Psoas muscle (tissue), 8 donors: ENCODE data around the gene ARMC6. TPM values are rescaled to one million over a fixed set of nuclear protein-coding genes. Genes with fewer than 3 reads are reported as not detected.

Experiments used
- ATAC-seq, 4 donors: fragments of 200-7000 bp; cut with Tn5 transposase; one replicate each; pipeline ENCODE4 v1.9.1; 2020; ENCODE audit warnings: moderate library complexity in 3 of 4, mild to moderate bottlenecking in 2 of 4
- DNase-seq, 2 donors: peaks; one replicate each; pipeline ENCODE4 v3.0.0-alpha.2; 2020
- H3K27ac ChIP-seq: fragments of 200-600 bp; one replicate; pipeline ENCODE4 v1.8.0; 2022
- H3K27me3 ChIP-seq, 3 donors: fragments of 200-600 bp in 1 of 3; one replicate each; pipeline versions ENCODE4 v1.6.1 to v1.8.0; 2013 to 2022; ENCODE audit warnings: low read length in 2 of 3, mild to moderate bottlenecking in 2 of 3, moderate library complexity in 1 of 3; ENCODE audit not compliant: insufficient read depth in 3 of 3
- H3K36me3 ChIP-seq, 2 donors: fragments of 200-600 bp in 1 of 2; one replicate each; pipeline versions ENCODE4 v1.6.1 to v1.8.0; 2013 to 2022; ENCODE audit warnings: low read depth in 1 of 2, mild to moderate bottlenecking in 1 of 2, moderate library complexity in 1 of 2; ENCODE audit not compliant: insufficient read depth in 1 of 2
- H3K4me1 ChIP-seq: fragments of 200-600 bp; one replicate; pipeline ENCODE4 v1.8.0; 2022
- H3K4me3 ChIP-seq: fragments of 200-600 bp; one replicate; pipeline ENCODE4 v1.8.0; 2022; ENCODE audit warnings: mild to moderate bottlenecking
- H3K9me3 ChIP-seq: fragments of 200-600 bp; one replicate; pipeline ENCODE4 v1.8.0; 2022
- CTCF ChIP-seq: fragments of 200-600 bp; IDR thresholded peaks from one replicate; pipeline ENCODE4 v1.8.0; 2022; ENCODE audit warnings: antibody characterized with exemption
- WGBS, 3 donors: extraction: QIAGEN DNeasy Blood & Tissue Kit; methylation state at CpG; one replicate each; pipeline versions ENCODE4 v1.1.6 to v1.1.7; 2013; 5-methylcytosine and 5-hydroxymethylcytosine counted together
- intact Hi-C, 2 donors: fragments of 100-400 bp; cut with DNase I; formaldehyde crosslinking; loops; one replicate each; pipeline versions ENCODE4 v1.11.0 to v1.14.2; 2022
- polyA plus RNA-seq, 3 donors: library from polyadenylated mRNA; stranded (reverse); fragments of 200-250 nt; gene quantifications; one replicate each; pipeline ENCODE4 v1.2.3, GENCODE V29; 2013
- total RNA-seq, 4 donors: library from RNA; stranded (reverse); fragmentation: NEBNext Ultra II Directional in 2 of 4; extraction: Animal tissue kit (Norgen Biotek cat#: 25700) in 2 of 4; gene quantifications; one replicate each; pipeline versions ENCODE4 v1.2.1 to v1.2.4, GENCODE V29; 2021 to 2023
- donor health status: healthy with polysubstance abuse.
- donor health status: DM: no; HTN: no; CAD: no; lungs with moderate emphysema.
- donor health status: Bipolar disorder and iron deficiency.
- donor health status: healthy.
- donor health status: DM: yes; HTN: yes; CAD: no.
- donor health status: DM: no; HTN: no; CAD: no.
- donor health status: DM: no; HTN: no; CAD: no.
- donor health status: DM: yes; HTN: yes; CAD: no.

The ARMC6 gene
- total and polyA plus RNA-seq, 7 donors, result 13.7 to 74.1 (median 22.6) TPM

GRCh38 chr19:19032420-19033175 is 805 bp upstream of the ARMC6 start:
- no peaks in the 10 kb centered on the region for H3K27me3 ChIP-seq
- ATAC-seq (peak; percentile 80 to 84 (median 82)), DNase-seq (peak; percentile 91 to 94)
- peak overlapping the region; percentile 99 for H3K27ac ChIP-seq
- no peak for TF ChIP-seq CTCF
- H3K4me3 ChIP-seq, result peak overlapping the region; percentile 89
- intact Hi-C loops, result no loop called here
- no peaks in the 10 kb centered on the region for H3K9me3 ChIP-seq
- 1 to 2% (median 1%) methylated on average over 31 of the region's 31 CpGs for WGBS, 3 donors
- peaks cover 25% of the 10 kb centered on the region for H3K4me1 ChIP-seq
- peaks cover 6 to 41% of the 10 kb centered on the region in 2 donors for H3K36me3 ChIP-seq

DNA sequence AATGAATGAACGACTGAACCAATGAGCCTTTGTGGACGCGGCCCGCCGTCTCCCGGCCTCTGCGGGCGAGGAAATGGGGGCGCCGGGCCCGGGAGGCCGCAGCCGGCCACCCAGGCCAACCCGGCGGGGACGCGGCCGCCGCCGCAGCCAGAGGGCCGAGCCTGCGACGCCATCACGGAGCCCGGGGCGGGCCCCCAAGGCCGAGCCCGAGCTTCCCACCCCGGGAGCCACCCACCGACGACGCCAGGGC is 302 bp upstream of the ARMC6 start:
- Histone ChIP-seq H3K9me3 (no peaks in the 10 kb centered on the region), H3K27me3 (no peaks in the 10 kb centered on the region), H3K27ac (peak overlapping the region; percentile 99), H3K36me3 (peaks cover 3 to 38% of the 10 kb centered on the region in 2 donors), H3K4me1 (peaks cover 25% of the 10 kb centered on the region), H3K4me3 (peak overlapping the region; percentile 89)
- intact Hi-C loops, result no loop called here
- 0% methylated on average over 14 to 32 of the region's 32 CpGs for WGBS, 3 donors
- TF ChIP-seq CTCF, result no peak
- no peak for DNase-seq
- ATAC-seq, result peak in 2 of 4 donors; percentile 29 to 30

DNA sequence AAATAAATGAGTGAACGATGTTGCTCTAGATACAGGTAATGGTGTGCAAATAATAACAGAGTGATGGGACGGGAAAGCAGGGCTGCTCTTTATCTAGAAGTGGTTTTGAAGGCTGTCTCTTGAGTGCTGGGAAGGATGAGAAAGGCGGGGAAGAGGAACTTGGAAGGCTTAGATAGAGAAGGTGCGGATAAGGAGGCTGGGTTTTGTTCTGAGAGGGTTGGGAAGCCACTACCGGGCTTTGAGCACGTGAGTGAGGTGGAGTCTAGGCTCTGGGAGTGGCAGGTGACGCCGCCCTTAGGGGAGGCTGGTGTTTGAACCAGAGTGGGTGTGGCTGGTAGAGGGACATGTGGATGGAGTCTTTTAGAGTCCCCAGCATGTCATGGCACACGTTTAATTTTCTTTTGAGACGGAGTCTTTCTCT is 811 bp downstream of the ARMC6 start:
- TF ChIP-seq CTCF, result no peak
- H3K9me3 ChIP-seq, result no peaks in the 10 kb centered on the region
- H3K27ac ChIP-seq, result peak overlapping the region; percentile 99
- ATAC-seq (peak; percentile 47 to 57 (median 53)), DNase-seq (peak in 1 of 2 donors; percentile 33)
- no peaks in the 10 kb centered on the region for H3K27me3 ChIP-seq
- H3K4me1 ChIP-seq, result peaks cover 25% of the 10 kb centered on the region
- WGBS, 3 donors, result 8 to 9% (median 8%) methylated on average over 10 of the region's 10 CpGs
- intact Hi-C loops, result no loop called here
- H3K36me3 ChIP-seq, result peaks cover 0 to 29% of the 10 kb centered on the region in 2 donors
- peak overlapping the region; percentile 89 for H3K4me3 ChIP-seq

GRCh38 chr19:19039901-19040300 is 6.5 kb downstream of the ARMC6 start:
- Histone ChIP-seq H3K36me3 (peaks cover 0 to 37% of the 10 kb centered on the region in 2 donors), H3K27ac (no peak overlapping the region), H3K4me3 (no peak overlapping the region), H3K9me3 (no peaks in the 10 kb centered on the region), H3K4me1 (peaks cover 19% of the 10 kb centered on the region), H3K27me3 (no peaks in the 10 kb centered on the region)
- intact Hi-C loops, result no loop called here
- 72 to 83% (median 77%) methylated on average over 4 of the region's 4 CpGs for WGBS, 3 donors
- ATAC-seq, result no peak
- TF ChIP-seq CTCF, result no peak
- no peak for DNase-seq

DNA sequence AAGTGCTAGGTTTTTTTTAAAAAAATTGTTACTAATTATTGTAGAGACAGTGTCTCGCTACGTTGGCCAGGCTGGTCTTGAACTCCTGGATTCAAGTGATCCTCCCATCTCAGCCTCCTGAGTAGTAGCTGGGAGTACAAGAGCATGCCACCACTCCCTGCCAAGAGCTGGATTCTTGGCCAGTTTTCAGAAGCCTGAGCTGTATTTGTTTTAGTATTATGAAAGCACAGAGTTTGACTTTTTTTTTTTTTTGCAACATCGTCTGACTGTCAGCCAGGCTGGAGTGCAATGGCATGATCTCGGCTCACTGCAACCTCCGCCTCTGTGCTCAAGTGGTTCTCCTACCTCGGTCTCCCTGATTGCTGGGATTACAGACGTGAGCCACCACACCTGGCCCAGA is 7.0 kb downstream of the ARMC6 start:
- ATAC-seq (peak in 3 of 4 donors; percentile 55 to 70 (median 57)), DNase-seq (peak; percentile 71 to 78)
- H3K27ac ChIP-seq, result no peak overlapping the region
- no peaks in the 10 kb centered on the region for H3K9me3 ChIP-seq
- WGBS, 3 donors, result 61 to 74% (median 65%) methylated on average over 7 of the region's 7 CpGs
- H3K27me3 ChIP-seq, result no peaks in the 10 kb centered on the region
- H3K36me3 ChIP-seq, result peaks cover 0 to 41% of the 10 kb centered on the region in 2 donors
- peaks cover 15% of the 10 kb centered on the region for H3K4me1 ChIP-seq
- intact Hi-C loops, result no loop called here
- no peak overlapping the region for H3K4me3 ChIP-seq
- no peak for TF ChIP-seq CTCF
